GM20000 (cell line): ENCODE data around the gene OR2AJ1.

ENCODE experiments used
- DNase-seq: peaks from one replicate; pipeline ENCODE4 v3.0.0; 2012; ENCODE audit warnings: low spot score
- CTCF ChIP-seq: IDR thresholded peaks from 2 replicates; pipeline ENCODE4 v1.5.1; 2012; ENCODE audit warnings: mild to moderate bottlenecking, control low read depth; ENCODE audit errors: extremely low read depth, missing control alignments

OR2AJ1 gene

GRCh38 chr1:247933989-247934388 lies 9.3 kb downstream of the OR2AJ1 start:
- no peak for DNase-seq
- no peak for TF ChIP-seq CTCF

- DNase-seq, result no peak
- no peak for TF ChIP-seq CTCF
Measured at GRCh38 chr1:247935781-247936180, 11.1 kb downstream of the OR2AJ1 start.

GRCh38 chr1:247936415-247936814 lies 11.7 kb downstream of the OR2AJ1 start:
- no peak for TF ChIP-seq CTCF
- no peak for DNase-seq

GRCh38 chr1:247936965-247937734 lies 12.5 kb downstream of the OR2AJ1 start:
- peak; percentile 75 for DNase-seq
- TF ChIP-seq CTCF, result peak; percentile 76

- DNase-seq, result no peak
- TF ChIP-seq CTCF, result no peak
Measured at GRCh38 chr1:247942624-247943023, 17.9 kb downstream of the OR2AJ1 start.

- TF ChIP-seq CTCF, result no peak
- DNase-seq, result no peak
Measured at GRCh38 chr1:247948558-247948957, 23.9 kb downstream of the OR2AJ1 start, which contains the start of gene OR2L8. Gene OR2L8 (plus strand): TSS chr1:247948858. CDS start chr1:247948858, 0 bp downstream.

- no peak for DNase-seq
- TF ChIP-seq CTCF, result no peak
Measured at GRCh38 chr1:247953408-247953807, 28.7 kb downstream of the OR2AJ1 start.
